ENCODE data around the gene BRICD5. TPM values are rescaled to one million over a fixed set of nuclear protein-coding genes. Genes with fewer than 3 reads are reported as not detected.

The BRICD5 gene
- total and polyA plus RNA-seq, 2 of the 4 experiments (the other 2 are of a cell fraction), result 0.18 to 0.94 TPM

GRCh38 chr16:2187212-2187611 is 23.5 kb downstream of the BRICD5 start:
- H2BK5ac ChIP-seq (ENCODE audit: low read depth, low read length, poor library complexity, severe bottlenecking), result no peak overlapping the region

More at GRCh38 chr16:2187212-2187611, 23.5 kb downstream of the BRICD5 start:
- H3K4me2 ChIP-seq (ENCODE audit: low read depth, low read length), result no peak overlapping the region
- no peak for TF ChIP-seq USF2 (IDR thresholded peaks at IDR 0.05; ENCODE audit: low read depth, low read length)
- TF ChIP-seq NFE2L2 (IDR thresholded peaks at IDR 0.05; ENCODE audit: low read depth, low read length), result no peak
- no peak for TF ChIP-seq BHLHE40 (IDR thresholded peaks at IDR 0.05; ENCODE audit: low read depth, low read length)
- TF ChIP-seq RCOR1 (IDR thresholded peaks at IDR 0.05; ENCODE audit: insufficient replicate concordance, low read length), result no peak
- TF ChIP-seq SMC3 (IDR thresholded peaks at IDR 0.05; ENCODE audit: low read depth, low read length), result no peak
- TF ChIP-seq ELK1 (IDR thresholded peaks at IDR 0.05; ENCODE audit: borderline replicate concordance, low read depth, low read length), result no peak
- TF ChIP-seq RFX5 (IDR thresholded peaks at IDR 0.05; ENCODE audit: low read depth, low read length), result no peak
- TF ChIP-seq CHD1 (IDR thresholded peaks at IDR 0.05; ENCODE audit: low read depth, low read length), result no peak
- TF ChIP-seq MXI1 (IDR thresholded peaks at IDR 0.05; ENCODE audit: borderline replicate concordance, low read depth, low read length), result no peak
- H3K27me3 ChIP-seq (ENCODE audit: control insufficient read depth, insufficient read depth, low read length), result no peaks in the 10 kb centered on the region; the same call in 1 of the 2 replicates
- H3K9me3 ChIP-seq (ENCODE audit: control insufficient read depth, insufficient read depth, low read length), result no peaks in the 10 kb centered on the region
- H2AFZ ChIP-seq (replicated peaks; ENCODE audit: low read length, poor library complexity), result no peak overlapping the region
- no peak overlapping the region for H3K23ac ChIP-seq (ENCODE audit: low read depth, low read length)
- peaks cover 3% of the 10 kb centered on the region; the same call in 1 of the 2 replicates for H3K9me1 ChIP-seq (ENCODE audit: insufficient read depth, low read length)
- ChIA-PET POLR2A (ENCODE audit: unreplicated experiment) (no interaction called here), CTCF (no interaction called here)
- H2BK120ac ChIP-seq (ENCODE audit: low read depth, low read length), result no peak overlapping the region
- intact Hi-C loops (cut with micrococcal nuclease), result no loop called here
- no peak overlapping the region for H3K18ac ChIP-seq (ENCODE audit: low read depth, low read length)
- H3K56ac ChIP-seq (ENCODE audit: extremely low read depth, insufficient read depth, low read length), result no peak overlapping the region
- DNase-seq (no peak), ATAC-seq (ENCODE audit: low read depth) (no peak)
- dilution Hi-C loops (cut with HindIII; ENCODE audit: low sequenced_read_pairs, unreplicated experiment), result no loop called here
- no peak overlapping the region for H2BK20ac ChIP-seq (ENCODE audit: low read depth, low read length)
- in situ Hi-C loops (cut with MboI; ENCODE audit: low sequenced_read_pairs), result no loop called here
- H3K27ac ChIP-seq (ENCODE audit: insufficient read depth, low read length), result no peak overlapping the region
- no peaks in the 10 kb centered on the region for H3K79me1 ChIP-seq (ENCODE audit: low read depth in 1 of 2, low read length in 2 of 2)
- peak overlapping the region; percentile 24 for H2AK9ac ChIP-seq (replicated peaks; ENCODE audit: low read depth, low read length, poor library complexity)
- H2BK15ac ChIP-seq (ENCODE audit: low read depth, low read length), result no peak overlapping the region
- no peak overlapping the region for H3K4me3 ChIP-seq (ENCODE audit: insufficient read depth, low read depth, low read length)
- no peak overlapping the region for H3K14ac ChIP-seq (replicated peaks; ENCODE audit: low read depth, low read length)
- H3K4me1 ChIP-seq (ENCODE audit: control insufficient read depth, insufficient read depth, low read length), result no peaks in the 10 kb centered on the region
- no peak overlapping the region for H3K9ac ChIP-seq (ENCODE audit: low read depth, low read length)
- no peak overlapping the region for H4K5ac ChIP-seq (ENCODE audit: low read depth, low read length)
- no peaks in the 10 kb centered on the region for H3K36me3 ChIP-seq (ENCODE audit: control insufficient read depth, insufficient read depth, low read length)
- 69% methylated on average over 13 of the region's 17 CpGs; no CpG with 5 or more reads in 1 of the 2 experiments for WGBS, 2 experiments (ENCODE audit: extremely low coverage in 2 of 2, insufficient read length in 1 of 2)
- H4K8ac ChIP-seq (ENCODE audit: low read depth in 2 of 2, low read length in 2 of 2), result no peak overlapping the region
- H4K91ac ChIP-seq (ENCODE audit: insufficient read depth, low read depth, low read length), result no peak overlapping the region
- no peak overlapping the region for H3K4ac ChIP-seq (ENCODE audit: low read depth, low read length)
- H4K20me1 ChIP-seq (ENCODE audit: insufficient read depth, low read length), result peaks cover 4% of the 10 kb centered on the region; the same call in 1 of the 2 replicates
- no peak overlapping the region for H2AK5ac ChIP-seq (ENCODE audit: low read depth, low read length)
- BruUV-seq (replicated peaks), result no TSS peak

All from IMR-90 (cell line).